Measurements from ENCODE around the gene CBR1.

The CBR1 gene

DNA sequence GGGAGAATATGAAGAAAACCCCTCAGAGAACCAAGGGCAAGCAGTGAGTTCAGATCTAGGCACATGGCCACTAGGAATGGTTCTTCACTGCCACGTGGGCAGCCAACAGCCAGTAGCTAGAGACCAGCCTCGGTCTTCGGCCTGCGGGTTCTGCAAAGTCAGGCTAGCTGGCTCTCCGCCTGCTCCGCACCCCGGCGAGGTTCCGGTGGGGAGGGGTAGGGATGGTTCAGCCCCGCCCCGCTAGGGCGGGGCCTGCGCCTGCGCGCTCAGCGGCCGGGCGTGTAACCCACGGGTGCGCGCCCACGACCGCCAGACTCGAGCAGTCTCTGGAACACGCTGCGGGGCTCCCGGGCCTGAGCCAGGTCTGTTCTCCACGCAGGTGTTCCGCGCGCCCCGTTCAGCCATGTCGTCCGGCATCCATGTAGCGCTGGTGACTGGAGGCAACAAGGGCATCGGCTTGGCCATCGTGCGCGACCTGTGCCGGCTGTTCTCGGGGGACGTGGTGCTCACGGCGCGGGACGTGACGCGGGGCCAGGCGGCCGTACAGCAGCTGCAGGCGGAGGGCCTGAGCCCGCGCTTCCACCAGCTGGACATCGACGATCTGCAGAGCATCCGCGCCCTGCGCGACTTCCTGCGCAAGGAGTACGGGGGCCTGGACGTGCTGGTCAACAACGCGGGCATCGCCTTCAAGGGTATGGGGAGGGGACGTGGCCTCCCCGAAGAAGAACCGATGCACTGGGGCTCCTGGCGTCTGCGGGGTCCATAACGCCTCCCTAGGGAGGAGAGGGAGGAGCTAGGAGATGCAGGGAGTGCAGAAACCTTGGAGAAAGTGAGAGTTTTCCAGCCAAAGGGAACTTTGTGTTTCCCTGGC, at the start of gene CBR1:
Gene CBR1 (plus strand): TSS at position 312 of the 871 bp plus-strand sequence. CDS start 92 bp downstream, at position 404.
- peak; percentile 93 for DNase-seq

- DNase-seq = no peak
These were observed 48.5 kb upstream of the CBR1 start for GRCh38 chr21:36021251-36021837.

DNA sequence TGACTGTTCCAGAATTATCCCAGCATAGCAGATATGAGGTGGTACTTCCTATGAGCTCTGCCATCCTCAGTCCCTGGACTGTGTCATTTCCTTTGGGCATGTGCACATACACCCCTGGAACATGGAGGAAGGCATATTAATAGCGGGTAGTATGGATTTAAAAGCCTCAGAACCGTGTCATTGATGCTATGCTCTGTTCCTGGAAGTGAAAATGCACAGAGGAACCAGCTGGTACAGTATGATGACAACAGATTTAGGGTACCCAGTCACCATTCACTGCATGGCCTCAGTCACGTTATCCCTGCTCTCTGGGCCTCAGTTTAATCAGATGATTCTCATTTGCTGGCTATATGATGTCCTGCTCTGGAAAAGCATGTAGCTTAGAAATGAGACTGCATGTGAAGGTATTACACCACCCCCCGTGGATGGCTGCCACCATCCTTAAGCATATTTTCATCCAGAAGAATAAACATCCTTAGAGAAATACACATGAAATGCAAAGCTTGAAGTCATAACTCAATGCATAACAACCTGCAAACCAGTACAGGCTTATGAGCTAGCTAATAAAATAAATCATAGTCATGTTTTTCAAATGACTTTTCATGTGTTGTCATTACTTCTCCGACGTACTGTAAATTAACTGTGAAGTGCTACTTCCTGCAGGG, 47.3 kb upstream of the CBR1 start:
- no peak for DNase-seq

DNA sequence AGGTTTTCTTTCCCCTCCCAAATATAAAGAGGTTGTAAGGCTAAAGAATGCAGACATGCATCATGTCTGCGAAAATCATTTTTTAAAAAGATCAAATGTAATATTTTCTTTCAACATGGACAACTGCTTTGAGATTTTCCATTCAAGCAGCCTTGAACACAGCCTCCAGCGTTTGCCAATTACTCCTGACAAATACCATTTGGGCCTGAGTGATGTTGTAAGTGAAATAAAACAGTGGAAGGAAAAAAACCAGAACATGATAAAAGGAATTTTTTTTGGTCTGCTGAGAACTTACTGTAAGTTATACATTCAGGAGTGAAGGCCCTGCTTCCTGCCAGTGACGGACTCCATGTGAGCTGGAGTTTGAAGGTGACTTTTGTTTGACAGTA, 46.7 kb upstream of the CBR1 start:
- DNase-seq = no peak

DNA sequence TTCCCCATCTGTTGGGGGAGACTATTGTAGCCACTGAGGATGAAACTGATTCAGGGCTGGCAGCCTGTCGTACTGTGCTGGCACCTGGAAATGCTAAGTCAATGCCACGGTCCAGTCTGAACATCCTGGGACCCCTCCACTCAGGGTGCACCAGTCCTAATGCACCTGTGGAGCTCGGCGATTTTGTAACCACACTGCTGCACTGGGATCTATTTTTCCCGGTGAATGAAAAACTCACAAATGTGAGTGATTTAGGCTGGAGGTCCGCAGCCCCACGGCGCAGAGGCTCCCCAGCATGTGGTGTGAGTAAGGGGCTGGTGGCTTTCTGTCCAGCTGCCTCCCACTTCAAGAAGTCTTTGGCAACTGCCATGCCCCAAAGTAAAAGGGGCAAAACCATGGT, 45.0 kb upstream of the CBR1 start:
- no peak for DNase-seq

- no peak for DNase-seq
These were observed 42.5 kb upstream of the CBR1 start for GRCh38 chr21:36027347-36027746.

- peak; percentile 70 for DNase-seq
These were observed 41.4 kb upstream of the CBR1 start for GRCh38 chr21:36028127-36029069.

DNA sequence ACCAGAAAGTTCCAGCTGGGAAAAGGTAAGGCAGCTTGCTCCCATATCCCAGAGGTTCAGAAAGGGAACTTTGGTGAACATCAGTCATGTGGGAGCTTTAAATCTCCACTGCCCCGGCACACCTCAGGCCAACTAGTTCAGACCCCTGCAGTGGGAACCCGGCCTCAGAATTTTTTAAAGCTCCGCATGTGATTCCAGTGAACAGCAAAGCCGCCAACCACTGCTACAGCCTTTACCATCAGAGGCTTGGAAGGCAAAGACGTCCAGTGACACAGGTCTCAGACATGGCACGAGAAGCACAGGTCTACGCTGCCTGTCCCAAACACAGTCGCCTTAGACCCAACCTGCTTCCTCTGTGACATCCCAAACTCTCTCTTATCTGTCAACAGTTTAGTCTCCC, 40.5 kb upstream of the CBR1 start:
- no peak for DNase-seq

DNA sequence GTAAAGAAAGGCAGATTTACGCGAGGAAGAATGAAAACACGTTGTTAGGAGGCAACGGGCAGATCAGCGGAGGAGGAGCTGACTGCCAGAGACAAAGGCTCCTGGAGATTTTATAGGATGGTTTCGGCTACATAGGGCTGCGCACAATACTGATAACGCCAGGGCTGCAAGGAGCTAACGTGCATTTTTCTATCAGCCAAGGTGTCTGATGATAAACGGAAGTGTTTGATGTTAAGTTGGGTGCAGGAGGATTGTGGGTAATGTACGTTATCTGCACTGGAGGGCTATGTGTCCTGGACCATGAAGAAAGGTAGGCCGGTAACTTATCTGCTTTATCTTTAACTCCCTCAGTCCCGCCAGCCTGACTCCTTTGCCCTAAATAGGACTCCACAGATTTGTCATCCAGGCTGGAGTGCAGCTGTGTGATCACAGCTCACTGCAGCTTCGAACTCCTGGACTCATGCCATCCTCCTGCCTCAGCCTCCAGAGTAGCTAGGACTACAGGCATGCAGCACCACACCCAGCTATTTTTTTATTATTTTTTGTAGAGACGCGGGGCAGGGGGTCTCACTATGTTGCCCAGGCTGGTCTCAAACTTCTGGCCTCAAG, 39.1 kb upstream of the CBR1 start:
- no peak for DNase-seq

GRCh38 chr21:36032647-36033406, 37.0 kb upstream of the CBR1 start:
- DNase-seq = no peak

GRCh38 chr21:36034211-36034913, 35.5 kb upstream of the CBR1 start:
- DNase-seq = no peak

- no peak for DNase-seq
These were observed 34.4 kb upstream of the CBR1 start for GRCh38 chr21:36035381-36035791.

DNA sequence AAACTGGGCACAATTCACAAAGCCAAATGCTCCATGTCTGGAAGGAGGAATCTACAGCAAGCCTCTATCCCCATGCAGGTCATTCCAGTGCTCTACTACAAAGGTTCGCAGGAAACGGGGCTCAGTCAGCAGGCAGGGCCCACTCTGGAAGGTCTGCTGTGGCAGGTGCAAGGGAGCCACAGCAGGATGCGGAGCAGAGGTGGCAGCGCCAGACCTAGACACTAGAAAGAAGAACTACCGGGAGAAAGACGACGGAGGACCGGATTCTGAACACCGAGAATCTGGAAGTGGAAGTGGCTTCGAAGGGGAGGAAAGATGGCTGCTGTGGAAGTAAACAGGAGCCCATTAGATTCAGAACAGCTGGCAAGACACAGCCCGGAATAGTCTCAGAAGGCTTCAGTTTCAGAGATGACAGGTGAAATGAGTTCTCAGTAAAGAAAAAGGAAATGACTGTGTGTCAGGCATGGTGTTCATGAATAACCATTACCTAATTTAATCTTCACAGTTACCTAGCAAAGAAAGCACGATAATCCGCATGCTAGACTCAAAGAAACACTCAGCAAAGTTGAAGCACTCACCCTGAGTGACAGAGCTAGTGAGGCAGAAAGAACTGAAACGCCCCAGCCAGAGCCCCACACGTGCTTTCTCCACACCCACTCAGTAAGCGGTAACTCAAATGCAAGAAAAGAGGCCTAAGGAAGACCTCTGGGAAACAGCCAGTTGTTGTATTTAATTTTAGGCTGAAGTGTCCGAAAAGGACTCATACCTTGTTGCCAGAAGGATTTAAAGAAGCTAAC, 30.9 kb upstream of the CBR1 start:
- DNase-seq = no peak

DNA sequence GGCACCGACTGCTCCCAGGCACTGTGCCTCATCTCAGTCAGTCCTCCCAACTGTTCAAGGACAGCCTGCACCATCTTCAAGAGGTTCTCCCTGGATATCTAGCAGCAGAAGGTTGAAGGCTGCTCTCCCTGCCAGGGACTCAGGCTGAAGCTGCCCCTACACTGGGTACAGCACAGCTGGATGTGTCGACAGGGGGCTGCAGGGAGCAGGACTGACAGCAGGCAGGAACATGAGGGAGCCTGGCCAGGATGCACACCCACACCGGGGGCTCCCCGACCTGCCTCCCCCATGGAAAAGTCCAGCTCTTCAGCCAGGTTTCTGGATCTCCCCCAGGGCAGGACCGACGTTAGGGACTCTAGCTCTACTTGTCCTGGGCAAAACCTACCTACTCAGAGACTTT, 30.0 kb upstream of the CBR1 start:
- no peak for DNase-seq

DNA sequence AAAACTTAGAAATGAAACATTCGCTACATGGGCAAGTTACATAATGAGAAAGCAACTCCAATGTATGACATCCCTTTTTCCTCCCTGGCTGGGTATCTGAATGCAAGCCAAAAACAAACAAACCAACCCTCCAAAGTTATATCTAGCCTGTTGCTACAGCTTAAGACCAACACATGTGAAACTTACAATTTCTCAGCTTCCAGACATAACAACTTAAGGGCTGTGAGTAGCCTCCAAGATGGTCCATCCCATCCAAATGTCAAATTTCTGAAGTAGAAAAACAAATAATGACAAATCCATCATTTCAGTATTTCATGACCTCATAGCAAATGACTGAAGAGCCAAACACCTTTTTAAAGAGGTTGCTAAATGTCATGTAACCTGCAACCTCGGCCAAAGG, 29.4 kb upstream of the CBR1 start:
- DNase-seq = no peak

- DNase-seq = no peak
These were observed 27.9 kb upstream of the CBR1 start for GRCh38 chr21:36041910-36042309.

DNA sequence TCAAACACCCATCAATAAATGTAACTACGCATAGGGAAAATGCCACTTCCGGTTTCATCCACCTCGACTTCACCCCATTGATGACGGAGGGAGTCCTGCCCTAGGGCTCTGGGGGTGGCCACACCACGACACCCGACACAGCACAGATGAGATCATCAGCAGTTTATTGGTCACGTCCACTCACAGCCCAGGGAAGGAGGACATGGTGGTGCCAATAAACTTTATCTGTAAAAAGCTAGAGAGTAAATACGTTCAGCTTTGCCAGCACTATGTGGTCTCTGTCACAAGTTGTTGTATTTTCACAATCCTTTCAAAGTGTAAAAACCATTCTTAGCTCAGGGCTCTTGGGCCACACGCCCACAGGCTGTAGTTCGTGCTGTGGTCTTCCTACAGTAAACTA, 25.8 kb upstream of the CBR1 start:
- no peak for DNase-seq

DNA sequence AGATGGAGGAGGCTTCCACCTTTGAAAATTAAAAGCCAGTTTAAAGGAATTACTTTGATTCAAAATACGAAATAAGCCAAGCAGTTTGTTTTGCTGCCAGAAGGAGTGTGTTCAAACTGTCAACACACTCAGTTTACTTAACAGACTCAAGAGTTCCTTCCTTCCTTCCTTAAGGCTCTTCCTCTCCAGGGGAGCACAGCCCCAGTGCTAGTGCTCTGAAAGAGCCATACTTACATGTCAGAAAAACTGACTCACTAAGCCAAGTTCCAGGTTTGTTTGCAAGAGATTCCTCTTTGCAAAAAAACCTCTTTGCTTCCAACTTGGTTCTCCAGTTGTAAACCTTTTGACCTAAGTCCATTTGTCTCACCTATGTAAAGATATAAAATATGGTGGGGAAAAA, 23.8 kb upstream of the CBR1 start:
- DNase-seq = no peak

GRCh38 chr21:36047139-36047538, 22.7 kb upstream of the CBR1 start:
- no peak for DNase-seq

GRCh38 chr21:36048357-36048756, 21.5 kb upstream of the CBR1 start:
- no peak for DNase-seq
